ENCODE measurements around the gene IPPK.
"Not testable (repeated sequence)": the region's sequence is repeated elsewhere in the genome, so short reads cannot be mapped to it uniquely, and the experiment has no call there.

The IPPK gene

DNA sequence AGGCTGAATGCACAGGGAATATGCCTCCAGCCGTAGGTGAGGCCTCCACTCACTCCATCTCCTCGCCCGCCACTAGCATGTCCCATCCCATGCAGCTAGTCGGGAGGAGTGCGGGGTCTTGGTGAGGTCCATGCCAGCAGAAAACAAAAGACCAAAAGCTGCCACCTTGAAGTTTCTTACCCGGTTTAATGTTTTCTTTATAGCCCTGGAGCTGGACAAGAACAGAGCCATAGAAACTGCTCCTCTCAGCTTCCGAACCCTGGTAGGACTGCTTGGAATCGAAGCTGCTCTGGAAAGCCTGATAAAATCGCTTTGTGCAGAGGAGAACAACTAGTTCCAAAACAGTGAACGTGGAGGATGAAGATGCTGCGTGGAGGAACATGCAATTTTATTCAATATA lies 57.1 kb downstream of the IPPK start:
- DNase-seq = no peak

DNA sequence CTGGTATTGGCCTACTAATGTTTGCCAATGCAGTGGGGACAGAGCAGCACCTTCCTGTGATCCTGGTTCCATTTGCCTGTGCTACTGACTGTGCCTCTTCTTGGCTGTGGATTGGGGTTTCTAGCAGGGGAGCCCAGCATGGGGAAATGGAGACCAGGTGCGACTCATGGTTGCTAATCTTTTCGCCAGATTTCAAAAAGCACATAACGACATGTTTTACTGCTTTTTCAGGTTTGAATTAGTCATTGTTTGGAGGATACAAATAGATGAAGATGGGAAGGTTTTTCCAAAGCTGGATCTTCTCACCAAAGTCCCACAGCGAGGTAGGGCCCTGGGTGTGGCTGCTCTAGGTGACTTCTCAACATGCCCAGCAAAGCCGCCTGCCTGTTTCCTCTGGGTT lies 57.6 kb downstream of the IPPK start:
- no peak for DNase-seq

DNA sequence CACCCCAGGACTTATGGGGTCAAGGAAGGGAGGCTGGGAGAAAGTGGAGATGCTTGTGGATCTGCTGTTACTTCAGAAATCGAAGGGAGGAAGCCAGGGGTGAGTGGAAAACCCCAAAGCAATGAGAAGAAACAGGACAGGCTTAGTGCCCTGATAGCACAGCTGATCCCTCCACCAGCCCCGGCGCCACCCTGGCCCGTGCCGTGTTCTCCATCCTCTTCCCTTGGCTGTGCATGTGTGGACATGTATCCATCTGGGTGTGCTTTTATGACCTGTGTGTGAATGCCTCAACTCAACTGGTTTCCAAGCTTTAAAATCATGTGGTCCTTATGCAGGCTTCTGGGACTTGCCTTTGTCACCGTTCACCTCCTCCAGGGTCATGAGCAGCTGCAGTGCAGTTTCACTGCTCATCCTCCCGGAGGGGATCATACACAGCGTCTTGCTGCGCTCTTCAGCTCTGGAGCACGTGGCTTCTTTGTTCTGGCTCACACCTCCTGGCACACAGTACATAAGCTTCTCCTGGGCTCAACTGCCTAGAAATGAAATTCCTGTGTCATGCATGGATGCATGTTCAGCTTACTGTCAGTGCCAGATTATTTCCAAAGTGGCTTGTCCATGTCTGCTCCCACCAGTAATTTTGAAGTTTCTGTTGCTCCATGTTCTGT lies 58.2 kb downstream of the IPPK start:
- DNase-seq = no peak

DNA sequence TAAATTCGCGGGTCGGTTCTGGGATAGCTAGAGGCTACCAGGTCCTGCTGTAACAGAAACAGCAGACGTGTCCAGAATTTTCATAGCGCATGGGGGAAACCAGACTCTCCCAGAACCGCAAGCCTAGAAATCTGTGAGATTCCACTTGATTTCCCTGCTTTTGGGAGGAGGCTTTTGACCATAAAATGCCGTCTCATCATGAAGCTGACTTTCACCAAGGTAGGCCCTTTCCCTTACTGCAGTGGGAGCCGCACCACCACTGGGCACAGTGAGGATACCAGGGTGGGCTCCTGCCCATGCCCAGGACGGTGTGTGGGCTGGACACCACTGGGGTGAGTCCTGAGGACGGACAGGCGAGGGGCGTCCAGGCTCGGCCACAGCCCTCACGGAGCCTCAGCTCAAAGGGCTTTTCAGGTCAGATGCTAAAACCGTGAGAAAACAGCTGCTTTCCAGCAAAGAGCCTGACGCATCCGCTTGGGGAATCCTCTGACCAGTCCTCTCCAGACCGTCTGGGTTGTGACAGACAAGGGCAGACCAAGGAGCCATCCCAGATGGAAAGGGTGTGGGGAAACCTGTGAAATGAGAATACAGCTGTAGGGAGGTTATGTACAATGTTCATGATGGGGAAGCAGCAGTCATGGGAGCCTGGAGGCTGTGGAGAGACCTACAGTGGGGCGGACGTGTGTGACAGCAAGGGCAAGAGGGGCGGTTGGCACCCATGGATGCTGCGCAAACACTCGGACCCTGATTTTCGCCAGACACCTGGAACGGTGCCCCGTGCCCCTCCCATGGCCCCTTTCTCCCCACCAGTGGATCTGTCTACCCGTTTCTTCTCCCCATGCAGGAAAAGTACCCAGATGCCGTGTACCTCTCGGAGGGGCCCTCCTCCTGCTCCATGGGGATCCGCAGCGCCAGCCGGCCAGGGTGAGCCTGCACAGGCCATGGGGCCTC lies 59.2 kb downstream of the IPPK start:
- DNase-seq = no peak

DNA sequence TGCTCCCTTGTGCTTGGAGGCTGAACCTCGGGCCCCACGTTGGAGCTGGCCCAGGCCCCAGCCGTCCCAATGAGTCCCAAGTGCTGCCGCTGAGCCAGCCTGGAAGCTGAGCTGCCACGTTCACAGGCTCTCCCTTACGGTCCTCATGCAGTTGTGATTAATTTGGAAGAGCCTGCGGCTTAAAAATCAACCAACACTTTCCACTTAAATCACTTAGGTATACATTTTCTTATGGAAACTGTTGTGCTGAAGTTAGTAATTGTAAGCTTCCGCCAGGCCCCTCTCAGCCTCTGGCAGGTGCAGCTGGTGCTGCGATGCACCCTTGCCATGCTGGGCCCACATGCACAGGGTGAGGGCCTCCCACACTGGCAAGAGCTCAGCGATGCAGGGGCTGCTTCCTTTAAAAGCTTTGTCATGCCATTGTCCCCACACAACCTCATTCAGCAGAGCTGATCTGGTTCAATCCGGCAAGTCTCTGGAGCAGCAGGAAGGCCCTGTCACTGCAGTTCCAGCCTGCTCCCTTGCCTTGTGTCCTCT lies 61.0 kb downstream of the IPPK start:
- DNase-seq = peak; percentile 12

DNA sequence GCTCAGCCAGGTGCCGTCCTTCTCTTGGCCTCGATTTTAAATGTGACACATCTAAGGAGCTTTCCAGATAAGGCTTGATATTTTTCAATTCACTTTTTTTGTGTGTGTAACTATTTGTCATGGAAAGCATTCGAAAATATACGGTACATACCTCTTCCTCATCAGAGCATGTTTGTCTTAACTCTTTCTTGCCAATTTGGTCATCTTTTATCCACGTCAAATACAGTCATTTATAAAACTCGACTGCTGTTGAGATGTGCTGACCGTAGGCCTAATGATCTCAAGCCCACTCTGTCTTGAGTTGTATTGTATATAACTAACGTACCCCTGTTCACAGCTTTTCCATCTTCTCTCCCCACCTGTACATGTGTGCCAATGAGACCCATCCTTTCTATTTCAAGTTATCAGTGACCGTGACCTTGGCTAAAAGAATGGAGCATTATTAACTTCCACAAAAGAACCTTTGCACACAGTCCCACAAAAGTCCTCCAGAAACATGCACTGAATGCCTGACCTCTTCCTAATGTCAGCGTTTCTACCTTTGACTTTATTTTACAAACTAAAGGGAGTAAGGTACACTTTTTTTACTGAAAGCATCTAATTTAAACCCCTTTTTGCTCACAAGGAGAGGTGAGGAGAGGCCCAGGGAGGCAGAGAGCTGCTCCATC lies 61.6 kb downstream of the IPPK start:
- no peak for DNase-seq

DNA sequence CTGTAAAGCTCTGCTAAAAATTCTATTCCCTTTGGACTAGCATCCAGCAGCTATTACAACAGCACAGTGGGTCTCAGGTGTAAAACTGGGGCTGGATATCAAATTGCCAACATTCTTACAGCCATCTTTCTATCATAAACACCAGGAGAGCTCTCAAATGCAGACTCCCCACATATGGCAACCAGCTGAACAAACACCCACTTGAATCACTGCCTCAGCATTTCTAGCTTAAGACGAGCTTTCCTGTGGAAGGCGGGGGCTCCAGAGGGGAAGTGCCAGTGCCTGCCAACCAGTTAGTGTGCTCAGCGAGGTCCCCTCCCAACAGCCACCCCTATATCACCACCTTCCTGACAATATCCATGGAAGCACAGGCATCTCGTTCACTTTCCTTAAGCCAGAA lies 62.2 kb downstream of the IPPK start:
- no peak for DNase-seq

DNA sequence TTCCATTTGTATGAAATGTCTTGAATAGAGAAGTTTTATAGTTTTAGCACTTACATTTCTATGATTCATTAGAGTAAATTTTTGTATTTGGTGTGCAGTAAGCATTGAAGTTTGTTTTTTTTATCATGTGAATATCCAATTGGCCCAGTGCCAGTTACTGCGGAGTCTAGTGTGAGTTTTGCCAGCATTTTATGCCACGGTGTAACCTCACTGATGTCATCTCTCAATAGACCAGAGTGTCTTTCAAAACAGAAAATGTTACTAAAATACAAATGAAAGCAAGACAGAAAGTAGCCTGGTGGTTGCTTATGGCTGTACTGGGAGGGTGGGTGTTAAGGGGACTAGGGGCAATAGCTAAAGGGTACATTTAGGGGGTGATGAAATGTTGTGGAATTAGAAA lies 62.8 kb downstream of the IPPK start:
- no peak for DNase-seq

DNA sequence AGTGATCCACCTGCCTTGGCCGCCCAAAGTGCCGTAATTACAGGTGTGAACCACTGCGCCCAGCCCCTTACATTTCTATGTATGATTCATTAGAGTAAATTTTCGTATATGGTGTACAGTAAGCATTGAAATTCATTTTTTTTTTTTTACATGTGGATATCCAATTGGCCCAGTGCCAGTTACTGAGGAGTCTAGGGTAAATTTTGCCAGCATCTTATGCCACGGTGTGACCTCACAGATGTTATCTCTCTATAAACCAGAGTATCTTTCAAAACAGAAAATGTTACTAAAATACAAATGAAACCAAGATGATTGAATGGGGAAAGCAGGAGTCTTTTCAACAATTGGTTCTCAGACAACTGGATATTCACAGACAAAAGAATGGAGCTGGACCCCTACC lies 64.7 kb downstream of the IPPK start:
- no peak for DNase-seq

DNA sequence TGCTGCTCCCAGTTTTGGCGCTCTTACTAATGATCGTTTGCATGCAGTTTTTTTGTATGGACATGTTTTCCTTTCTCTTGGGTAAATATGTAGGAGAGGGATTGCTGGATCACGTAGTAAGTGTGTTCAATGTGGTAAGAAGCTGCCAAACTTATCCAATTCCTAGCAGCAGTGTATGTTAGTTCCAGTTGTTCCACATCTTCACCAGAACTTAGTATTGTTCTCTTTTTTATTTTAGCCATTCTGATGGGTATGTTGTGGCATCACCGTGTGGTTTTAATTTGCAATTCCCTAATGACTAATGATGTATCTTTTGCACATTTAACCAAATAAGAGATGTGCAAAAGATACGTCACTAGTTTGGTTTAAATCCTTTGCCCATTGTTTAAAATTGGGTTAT lies 65.9 kb downstream of the IPPK start:
- DNase-seq = no peak

DNA sequence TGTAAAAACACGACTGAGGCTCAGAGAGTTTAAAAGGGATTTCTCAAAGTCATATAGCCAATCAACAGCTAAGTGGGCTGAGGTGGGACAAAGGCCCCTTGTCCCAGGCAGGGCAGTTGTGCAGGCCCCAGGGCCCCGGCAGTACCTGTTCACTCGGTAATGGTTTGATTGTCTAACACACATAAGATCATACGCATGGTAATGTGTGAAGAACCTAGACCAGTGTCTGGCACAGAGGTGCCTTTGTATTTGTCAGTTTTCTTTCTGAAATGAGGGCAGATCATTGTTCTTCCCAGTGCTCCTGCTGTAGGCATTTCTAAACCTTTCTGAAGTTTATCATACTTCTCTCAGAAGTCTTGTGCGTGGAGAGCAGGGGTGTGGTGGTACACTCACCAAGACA lies 66.8 kb downstream of the IPPK start:
- no peak for DNase-seq

DNA sequence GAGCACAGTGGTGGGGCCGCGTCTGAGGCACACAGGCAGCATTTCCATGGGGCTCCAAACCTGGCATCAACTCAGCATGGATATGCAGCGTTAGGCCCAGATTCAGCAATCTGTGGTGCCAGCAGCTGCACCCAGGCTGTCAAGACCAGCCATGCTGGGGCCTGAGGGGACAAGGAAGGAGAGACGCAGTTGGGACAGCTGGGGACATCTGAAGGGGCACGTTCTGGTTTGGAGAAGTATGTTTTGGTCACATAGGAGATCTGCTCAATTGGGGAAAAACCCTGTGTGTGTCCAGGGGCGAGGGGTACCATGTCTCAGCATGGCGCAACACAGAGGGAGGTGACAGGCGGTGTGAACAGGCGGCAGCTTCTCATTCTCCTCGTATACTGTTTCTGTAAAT lies 67.5 kb downstream of the IPPK start:
- no peak for DNase-seq

DNA sequence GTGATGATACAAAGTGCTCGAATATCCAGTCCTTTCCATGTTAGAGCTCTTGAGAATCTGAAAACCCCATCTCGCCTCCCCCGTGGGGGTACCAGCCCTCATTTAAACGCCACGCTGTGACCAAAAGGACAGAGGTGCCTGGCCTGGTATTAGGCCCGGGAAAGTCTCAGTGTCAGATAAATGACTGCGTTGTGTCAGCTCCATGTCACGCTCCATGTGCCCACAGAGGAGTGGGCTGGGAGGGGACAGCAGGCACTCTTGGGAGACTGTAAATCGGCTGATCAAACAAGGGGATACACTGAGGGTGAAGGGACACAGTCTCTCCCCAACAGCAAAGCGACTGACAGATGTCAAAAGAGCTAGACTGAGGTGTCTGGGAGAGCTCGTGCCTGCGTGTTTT lies 68.5 kb downstream of the IPPK start:
- no peak for DNase-seq

DNA sequence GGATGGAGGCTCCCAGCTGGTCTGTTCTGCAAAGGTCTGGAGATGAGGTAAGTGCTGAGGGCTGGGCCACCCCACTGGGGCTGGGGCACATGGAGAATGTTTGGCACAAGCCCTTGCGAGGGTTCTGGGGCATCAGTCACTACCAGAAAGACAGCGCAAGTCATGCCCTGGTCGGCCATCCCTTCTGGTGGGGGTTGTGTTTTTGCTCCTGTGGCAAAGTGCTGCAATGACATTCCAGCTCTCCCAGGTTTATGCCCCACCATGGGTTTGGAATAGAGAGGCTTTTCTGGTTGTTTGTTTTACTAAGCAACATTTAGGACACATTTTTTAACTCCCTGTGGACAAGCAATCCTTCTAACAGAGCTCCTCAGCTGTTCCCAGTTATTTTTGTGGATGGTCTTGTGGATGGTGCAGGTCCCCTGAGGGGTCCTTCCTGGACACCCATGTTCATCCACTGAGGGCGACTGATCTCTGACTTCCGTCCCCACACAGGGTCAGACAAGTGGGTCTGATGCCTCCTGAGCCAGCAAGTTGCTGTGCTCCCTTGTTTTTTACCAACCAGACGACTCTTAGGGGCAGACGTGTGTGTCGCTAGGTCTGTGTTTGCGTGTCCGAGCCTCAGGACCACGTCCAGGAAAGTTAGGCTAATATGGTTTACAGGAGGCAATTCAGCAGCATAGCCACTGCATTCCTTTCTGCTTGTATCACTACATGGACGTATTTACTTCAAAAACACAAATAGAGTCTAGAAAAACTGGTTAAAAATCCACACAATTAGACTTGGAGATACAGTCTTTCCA lies 69.3 kb downstream of the IPPK start:
- no peak for DNase-seq

DNA sequence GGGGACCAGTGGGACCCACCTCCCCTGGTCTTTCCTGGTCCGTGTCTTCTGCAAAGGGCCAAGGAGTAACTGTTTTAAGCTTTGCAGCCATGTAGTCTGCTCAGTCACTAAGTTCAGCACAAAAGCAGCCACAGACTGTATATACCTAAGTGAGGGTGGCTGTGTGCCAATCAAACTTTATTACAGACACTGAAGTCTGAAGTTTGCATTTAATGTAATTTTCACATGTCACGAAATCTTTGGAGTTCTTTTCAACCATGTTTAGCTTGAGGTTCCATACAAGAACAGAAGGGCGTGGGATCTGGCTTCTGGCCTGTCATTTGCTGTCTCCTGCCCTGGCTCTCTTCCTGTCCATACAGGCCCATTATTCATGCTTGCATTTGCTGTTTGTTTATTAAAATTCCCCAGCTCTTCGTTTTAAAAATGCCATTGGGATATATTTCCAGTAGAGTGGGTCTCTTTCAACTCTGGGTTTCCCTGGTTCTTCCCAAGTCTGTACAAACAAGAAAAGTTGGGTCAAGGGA lies 69.9 kb downstream of the IPPK start:
- no peak for DNase-seq

DNA sequence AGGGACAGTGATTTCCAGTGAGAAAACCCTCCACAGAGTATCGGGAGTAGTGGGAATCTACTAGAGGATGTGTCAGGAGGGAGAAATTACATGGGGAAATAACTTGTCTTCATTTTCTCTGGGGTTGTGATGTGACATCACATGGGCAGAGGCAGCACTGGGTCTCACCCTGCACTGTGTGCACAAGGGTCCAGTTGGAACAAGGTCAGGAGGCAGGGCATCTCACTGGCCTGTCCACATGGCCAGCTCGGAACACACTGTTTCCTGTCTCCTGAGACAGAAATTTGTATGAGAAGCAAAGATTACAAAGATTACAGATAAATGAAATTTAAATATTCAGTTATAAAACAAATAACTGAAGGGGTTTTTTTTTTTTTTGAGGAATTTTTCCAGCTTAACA lies 71.5 kb downstream of the IPPK start:
- DNase-seq = no peak

DNA sequence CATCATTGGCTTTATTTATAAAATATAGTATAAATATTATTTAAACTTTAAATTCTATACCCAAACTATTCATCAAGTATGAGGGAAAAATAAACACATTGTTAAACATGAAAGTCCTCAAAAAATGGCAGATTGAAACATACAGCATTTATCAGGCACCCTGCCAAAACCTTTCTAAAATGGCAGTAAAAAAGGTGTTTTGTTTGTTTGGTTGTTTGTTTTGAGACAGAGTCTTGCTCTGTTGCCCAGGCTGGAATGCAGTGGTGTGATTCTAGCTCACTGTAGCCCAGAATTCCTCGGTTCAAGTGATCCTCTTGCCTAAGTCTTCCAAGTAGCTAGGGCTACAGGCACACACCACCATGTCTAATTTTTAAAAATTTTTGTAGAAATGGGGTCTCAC lies 74.0 kb downstream of the IPPK start:
- no peak for DNase-seq

DNA sequence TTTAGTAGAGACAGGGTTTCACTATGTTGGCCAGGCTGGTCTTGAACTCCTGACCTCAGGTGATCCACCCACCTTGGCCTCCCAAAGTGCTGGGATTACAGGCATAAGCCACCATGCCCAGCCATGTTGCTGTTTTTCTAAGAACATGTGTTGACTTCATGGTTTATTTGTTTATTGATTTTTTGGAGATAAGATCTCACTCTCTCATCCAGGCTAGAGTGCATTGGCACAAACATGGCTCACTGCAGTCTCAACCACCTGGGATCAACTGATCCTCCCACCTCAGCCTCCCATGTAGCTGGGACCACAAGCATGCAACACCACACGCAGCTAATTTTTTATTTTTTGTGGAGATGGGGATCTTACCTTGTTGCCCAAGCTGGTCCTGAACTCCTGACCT lies 74.9 kb downstream of the IPPK start:
- not testable (repeated sequence) for DNase-seq

DNA sequence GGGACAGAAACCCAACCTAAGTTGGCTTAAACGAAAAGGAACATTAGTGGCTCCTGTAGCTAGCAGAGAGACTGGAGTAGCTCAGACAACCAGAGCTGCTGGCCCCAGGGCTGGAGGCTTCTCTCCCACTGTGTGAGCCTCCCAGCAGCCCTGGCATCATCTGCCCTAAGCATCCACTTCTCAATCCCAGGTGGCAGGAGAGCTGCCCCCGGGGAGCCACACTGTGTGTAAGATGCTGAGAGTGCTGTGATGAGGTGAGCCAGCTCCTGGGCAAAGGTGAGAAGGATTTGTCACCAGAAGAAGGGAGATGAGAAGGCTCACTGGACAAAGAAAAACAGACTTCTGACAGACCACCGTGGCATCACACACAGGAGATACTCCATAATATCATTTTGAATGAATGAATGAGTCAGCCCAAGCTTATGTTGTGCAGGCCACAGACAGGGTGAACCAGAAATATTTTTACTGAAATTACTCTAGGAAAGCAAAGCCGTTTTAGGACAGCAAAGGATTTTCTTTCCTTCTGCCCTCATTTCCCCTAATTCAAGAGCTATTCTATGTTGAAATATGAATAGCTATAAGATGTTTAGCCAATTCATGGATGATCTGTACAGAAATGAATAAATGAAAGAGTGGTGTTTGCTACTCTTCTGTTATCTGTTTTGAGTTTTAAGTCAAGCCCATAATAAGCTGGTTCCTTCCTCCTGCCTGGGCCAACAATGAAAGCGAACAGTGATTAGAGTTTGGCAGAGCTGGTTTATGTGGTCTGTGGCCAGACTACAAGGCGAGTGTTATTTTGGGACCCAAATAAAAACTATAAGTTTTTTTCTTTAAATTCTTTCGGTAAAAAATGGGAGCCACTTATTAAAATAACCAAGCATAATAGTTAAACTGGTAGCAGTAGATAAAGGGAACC lies 76.7 kb downstream of the IPPK start:
- no peak for DNase-seq

DNA sequence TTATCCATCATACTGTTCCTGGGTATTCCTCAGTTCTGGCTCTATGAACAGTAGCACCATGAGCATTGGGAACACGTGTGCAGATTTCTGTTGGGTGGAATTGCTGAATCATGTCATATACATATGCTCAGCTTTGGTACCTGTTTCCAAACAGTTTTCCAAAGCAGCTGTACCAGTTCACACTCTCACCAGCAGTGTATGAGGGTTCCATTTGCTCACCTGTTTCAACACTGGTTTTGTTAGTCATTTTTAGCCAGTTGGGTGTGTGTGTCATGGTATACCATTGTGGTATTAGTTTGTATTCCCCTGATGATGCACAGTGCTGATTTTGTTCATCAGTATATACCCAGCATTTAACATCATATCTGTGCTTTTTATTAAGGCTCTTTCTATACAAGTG lies 77.4 kb downstream of the IPPK start:
- DNase-seq = no peak

DNA sequence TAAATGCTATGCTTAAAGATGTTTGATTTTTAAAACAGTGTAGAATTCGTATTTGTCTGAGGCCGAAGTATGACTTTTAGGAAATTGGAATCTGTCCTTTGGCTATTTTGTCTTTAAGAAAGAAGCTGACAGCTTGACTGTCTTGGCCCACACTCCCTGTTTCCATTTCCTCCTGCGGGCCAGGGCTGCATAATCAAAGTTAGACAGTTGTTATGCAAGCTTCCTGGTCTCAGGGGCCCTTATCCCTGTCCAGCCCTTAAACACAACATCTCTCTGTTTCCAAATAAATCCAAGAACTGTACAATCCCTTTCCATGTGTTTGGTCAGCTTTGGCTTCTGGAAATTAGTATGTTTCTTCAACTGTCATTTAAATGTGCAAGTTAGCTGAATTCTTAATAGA lies 79.6 kb downstream of the IPPK start:
- DNase-seq = peak; percentile 62

Measured in MV-4-11 (cell line).